GM21528 (cell line): ENCODE measurements around the gene CAND1.

Experiments
- ATAC-seq: cut with Tn5 transposase; IDR thresholded peaks from one replicate; pipeline ENCODE4 v1.9.1; 2021; ENCODE audit warnings: mild to moderate bottlenecking, moderate library complexity; ENCODE audit not compliant: unreplicated experiment, low FRiP score

The CAND1 gene

DNA sequence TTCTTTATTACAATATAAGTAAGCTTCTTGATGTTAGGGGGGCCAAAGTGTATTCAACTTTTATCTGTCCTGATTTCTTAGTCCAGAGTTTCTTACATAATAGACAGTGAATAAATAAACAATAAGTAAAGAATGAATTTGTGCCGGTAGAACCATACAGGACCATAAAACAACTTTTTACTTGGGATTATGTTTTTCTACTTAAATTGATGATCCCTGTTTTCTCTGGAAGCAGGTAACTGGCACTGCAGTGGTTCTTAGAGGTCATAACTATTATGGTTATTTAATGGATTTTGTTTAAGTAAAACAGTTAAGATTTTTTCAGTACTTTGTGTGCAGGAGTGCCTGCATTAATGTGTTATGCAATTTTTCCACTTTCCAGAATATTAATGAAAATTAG lies 10.5 kb downstream of the CAND1 start:
- no peak for ATAC-seq

DNA sequence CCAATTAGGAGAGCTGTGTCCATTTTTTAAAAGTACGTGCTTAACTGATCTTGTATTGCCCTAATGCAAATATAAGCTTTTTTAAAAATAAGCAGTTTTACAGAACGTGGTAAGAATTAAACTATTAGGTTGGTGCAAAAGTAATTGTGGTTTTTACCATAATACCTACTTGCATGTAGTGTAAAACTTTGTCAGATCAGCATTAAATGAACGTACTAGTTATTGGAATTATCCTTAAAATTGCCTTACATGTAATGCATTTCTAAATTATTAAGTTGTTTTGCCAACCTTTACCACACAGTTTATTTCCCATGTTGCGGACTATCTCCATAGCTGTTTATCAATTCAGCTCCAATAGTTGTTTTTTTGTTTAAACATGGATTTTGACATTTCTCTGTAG lies 10.9 kb downstream of the CAND1 start:
- ATAC-seq = no peak

DNA sequence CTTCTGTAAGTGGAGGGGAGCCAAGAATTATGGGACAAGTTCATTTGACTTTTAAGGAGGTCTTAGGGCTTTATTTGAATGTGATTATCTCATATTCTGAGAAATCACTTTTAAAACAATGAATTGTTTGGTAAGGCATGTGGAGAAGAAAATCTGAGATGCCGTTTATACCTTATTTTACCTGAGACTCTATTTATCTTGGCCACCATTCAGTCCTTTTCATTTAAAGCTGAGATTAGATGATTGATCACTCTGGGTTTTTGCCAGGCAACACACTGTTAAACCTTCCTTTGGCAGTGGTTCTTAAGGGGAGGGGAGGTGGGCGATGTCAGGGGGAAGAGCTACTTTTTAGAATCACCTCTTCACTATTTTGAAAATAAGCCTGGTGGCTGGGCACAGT lies 11.4 kb downstream of the CAND1 start:
- ATAC-seq = no peak

DNA sequence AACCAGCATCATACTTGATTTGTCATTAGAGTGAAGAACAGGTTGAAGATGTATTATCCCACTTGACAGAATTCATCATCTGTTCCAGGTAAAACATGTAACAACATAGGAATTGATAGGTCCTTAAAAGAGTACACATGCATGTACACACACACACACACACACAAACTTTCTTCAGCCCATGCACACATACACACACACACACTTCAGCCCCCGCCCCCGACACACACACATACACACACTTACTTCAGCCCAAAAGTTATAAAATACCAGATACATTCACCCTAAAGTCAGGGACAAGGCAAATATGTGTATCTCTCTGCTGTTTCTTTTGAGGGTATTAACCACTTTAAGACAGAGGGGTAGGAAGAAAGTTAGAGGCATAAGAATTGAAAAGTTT lies 15.4 kb downstream of the CAND1 start:
- ATAC-seq = no peak

DNA sequence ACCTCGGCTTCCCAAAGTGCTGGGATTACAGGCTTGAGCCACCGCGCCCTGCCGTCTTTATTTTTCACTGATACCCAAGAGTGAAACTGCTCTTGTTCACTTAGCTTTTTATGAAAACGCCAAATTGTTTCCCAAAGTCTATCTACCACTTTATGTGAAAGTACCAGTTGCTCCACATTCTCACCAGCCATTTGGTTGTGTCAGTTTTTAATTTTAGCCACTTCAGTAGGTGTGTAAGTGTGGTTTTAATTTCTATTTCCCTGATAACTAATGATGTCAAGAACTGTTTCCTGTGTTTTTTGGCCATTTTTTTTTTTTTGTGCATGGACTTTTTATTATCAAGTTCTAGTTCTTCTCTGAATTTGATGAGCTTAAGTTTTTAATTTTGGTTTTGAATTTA lies 17.1 kb downstream of the CAND1 start:
- no peak for ATAC-seq

DNA sequence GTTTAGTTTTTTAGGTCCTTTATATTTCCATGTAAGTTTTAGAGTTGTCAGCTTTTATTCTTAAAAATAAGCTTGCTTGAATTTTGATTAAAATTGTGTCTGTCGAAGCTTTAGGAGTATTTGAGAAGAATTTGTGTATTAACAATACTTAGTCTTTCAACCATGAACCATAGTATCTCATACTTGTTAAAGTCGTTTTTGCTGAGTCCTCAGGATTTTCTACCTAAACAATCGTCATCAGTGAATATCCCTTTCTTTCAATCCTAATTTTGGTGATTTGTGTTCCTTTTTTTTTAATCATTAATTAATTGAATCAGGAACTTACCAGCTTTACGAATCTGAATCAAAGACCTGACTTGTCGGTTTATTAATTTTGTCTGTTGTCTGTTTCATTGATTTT lies 18.2 kb downstream of the CAND1 start:
- ATAC-seq = no peak

DNA sequence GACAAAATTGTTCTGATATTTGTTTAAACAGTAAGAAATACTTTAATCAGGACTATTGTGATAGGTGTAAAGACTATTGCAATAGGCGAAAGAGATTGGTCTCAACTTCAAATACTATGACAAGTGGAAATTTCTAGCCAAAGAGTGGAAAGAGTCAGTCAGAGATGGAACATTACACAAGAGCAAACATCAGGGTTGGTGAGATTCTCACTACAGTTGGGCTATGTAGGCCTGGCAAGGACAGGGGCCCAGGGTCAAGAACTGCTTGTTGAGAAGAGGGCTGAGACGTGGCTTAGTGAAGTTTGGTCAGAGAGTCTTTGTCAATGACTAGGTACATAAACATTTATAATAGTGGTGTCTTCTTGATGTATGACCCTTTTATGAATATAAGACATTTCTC lies 19.4 kb downstream of the CAND1 start:
- ATAC-seq = no peak

DNA sequence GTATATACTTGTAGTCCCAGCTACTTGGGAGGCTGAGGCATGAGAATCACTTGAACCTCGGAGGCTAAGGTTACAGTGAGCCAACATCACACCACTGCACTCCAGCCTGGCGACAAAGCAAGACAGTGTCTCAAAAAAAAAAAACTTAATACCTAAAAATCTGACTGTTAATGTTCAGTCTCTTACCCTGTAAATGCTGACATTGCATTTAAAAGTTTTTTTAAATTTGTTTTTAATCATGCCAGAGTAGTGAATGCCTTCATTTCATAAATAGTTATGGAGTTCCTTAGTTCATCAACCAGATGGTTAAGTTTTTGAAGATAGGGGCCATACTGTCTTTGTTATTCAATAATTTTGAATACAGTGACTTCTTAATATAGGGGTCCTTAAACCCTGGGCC lies 21.2 kb downstream of the CAND1 start:
- no peak for ATAC-seq

DNA sequence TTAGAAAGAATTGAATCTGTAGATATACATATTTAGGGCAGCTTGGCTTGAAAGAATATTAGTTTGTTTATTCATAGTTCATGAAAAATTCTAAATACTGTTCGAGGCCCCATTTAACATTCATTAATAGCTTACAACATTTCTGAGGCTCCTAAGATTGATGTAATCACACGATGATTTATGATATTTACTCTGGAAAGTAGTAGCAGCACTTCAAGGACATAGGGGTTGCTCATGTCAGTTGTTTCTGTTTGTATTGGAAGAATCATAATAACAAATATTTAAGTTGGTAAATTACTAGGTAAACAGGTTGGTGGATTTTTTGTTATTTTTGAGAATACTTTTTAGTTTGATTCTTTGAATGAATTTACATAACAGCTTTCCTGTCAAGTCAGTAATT lies 30.4 kb downstream of the CAND1 start:
- ATAC-seq = no peak

DNA sequence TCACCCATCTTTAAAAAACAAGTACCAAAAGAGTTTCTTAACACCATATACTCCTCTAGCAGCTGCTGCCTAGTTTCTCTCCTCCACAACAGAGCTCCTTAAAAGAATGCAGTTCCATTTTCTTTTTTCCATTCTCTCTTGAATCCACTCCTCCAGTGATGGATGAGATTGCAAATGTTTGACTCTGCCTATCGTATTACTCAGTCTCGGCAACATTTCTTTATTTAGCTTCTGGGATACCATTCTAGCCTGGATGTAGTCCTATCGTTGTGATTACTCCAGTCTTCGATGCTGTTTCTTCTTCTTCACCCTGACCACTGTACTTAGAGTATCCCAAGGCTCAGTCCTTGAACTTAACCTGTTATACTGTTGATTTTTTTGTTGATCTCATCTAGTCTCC lies 30.8 kb downstream of the CAND1 start:
- no peak for ATAC-seq

DNA sequence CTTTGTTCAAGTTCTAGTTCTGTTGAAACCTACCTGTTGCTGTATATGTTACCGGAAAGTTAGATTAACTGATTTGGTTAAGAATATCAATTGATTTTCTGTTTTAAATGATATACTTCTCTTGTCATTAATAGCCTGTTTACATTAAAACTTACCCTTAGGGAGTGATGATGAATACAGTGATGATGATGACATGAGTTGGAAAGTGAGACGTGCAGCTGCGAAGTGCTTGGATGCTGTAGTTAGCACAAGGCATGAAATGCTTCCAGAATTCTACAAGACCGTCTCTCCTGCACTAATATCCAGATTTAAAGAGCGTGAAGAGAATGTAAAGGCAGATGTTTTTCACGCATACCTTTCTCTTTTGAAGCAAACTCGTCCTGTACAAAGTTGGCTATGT lies 33.0 kb downstream of the CAND1 start:
- ATAC-seq = no peak

DNA sequence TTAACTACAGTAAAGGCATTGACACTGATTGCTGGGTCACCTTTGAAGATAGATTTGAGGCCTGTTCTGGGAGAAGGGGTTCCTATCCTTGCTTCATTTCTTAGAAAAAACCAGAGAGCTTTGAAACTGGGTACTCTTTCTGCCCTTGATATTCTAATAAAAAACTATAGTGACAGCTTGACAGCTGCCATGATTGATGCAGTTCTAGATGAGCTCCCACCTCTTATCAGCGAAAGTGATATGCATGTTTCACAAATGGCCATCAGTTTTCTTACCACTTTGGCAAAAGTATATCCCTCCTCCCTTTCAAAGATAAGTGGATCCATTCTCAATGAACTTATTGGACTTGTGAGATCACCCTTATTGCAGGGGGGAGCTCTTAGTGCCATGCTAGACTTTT lies 36.4 kb downstream of the CAND1 start:
- no peak for ATAC-seq

DNA sequence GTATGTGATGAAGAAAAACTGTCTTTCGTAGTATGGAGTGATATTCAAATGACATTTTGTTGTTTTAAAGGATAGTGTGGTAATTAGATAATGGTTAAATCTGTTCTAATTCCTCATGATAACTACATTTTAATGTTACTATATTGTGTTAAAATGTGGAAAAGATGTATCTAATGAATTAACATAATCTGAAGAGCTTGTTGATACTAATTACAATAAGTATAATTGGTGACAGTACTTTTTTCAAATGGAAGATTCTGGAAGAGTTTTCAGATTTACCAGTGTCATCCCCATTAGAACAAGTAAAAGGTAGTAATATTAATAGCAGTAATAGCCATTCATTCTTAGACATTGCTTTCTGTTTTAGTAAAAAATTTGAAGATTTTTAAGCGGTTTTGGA lies 37.6 kb downstream of the CAND1 start:
- ATAC-seq = no peak

DNA sequence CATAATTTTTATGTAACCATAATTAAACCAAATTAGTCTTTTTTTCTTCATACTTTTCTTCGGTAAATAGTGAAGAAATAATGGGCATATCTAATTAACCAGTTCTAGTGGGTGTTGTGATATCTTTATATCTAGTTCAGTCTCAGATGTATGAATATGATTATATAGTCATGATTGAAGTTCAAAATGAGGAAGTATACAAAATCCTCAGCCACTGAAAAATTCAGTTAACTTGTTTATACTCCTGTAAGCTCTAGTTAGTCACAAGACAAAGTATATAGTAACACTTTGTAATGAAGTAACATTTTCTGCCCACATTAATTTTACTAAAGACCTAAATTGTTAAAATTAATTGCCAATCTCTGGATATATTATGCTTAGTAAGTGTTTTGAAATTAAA lies 46.5 kb downstream of the CAND1 start:
- no peak for ATAC-seq

DNA sequence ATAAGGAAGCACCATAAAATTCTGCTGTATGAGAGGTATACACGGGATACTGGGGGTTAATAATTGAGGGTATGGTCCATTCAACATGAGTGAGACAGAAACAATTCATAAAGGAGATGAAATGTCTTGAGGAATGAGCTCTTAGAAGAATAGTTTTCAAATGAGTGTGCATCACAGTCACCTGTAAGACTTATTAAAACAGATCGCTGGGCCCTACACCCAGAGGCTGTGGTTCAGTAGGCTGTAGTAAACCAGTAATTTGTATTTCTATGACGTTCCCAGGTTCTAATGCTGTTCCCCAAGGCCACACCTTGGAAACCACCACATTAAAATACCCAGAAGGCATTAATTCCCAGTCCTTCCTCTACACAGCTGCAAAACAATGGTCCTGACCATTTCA lies 49.6 kb downstream of the CAND1 start:
- no peak for ATAC-seq

DNA sequence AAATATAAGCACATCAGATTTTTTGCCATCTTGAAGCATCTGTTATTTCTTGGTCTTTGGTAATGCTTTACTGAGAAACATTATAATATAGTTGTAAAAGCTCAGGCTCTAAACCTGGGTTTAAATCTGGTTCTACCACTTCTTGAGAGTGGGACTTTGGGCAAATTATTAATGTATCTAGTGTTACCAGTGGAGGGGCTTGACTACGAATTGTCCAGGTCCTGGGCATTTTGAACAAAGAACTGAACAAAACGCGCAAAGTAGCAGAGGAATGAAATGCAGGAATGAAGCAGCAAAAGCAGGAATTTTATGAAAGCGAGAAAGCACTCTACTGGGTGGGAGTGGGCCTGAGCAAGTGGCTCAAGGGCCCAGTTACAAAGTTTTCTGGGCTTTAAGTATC lies 50.8 kb downstream of the CAND1 start:
- ATAC-seq = no peak

DNA sequence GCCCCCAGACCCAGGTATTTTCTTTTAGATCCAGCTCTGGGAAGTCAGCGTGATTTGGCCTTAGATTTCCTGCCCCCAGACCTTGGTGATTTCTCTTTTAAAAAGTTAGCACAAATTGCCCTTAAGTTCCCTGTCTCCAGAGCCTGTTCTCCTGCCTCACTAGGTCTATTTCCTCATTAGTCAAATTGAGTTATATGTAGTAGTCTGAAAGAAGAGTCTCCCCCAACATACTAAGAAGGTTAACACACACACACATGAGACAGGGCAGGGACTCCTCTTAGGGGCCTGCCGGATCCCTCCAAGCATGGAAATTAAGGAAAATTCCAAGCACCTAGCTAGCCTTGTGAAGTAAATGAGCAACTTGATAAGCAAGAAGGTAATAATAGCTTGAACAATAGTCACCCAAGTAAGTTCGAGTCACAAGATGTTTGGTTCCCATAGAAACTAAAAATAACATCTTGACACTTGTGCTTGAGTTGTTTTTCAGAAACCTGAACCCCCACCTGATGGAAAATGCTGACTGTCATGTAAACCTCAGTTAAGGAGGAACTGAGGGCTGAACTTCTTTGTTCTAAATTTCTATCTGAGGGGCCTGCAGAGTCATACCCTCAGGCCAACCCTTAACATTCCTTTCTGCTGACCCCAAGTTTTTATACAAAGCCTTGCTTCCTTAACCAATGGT lies 51.6 kb downstream of the CAND1 start:
- ATAC-seq = no peak

DNA sequence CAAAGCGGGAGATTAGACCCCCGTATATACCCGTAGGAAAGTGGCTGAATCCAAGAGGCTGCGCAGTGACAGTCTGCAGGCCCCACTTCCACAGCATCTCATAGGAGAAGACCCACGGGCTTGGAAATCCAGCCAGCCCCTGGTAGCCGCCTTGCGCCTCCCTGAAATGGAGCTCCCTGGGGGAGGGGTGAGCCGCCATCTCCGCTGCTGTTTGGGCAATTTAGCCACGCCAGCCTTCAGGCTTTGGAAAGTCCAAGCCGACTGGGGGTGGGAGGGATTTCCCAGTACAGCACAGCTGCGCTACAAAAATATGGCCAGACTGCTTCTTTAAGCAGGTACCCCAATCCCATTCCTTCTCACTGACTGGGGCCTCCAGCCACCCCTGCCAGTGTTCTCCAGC lies 53.4 kb downstream of the CAND1 start:
- ATAC-seq = no peak

DNA sequence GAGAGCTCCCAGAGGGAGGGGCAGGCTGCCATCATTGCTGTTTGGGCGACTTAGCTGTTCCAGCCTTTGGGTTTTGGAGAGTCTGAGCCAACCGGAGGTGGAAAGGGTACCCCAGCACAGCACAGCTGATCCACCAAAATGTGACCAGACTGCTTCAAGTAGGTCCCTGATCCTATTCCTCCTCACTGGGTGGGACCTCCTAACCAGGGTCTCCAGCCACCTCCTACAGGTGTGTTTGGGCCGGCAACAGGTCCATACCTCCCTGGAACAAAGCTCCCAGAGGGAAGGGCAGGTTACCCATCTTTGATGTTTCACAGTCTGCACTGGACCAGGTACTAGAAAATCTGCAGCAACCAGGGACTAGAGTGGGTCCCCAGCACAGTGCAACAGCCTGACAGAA lies 53.8 kb downstream of the CAND1 start:
- no peak for ATAC-seq

DNA sequence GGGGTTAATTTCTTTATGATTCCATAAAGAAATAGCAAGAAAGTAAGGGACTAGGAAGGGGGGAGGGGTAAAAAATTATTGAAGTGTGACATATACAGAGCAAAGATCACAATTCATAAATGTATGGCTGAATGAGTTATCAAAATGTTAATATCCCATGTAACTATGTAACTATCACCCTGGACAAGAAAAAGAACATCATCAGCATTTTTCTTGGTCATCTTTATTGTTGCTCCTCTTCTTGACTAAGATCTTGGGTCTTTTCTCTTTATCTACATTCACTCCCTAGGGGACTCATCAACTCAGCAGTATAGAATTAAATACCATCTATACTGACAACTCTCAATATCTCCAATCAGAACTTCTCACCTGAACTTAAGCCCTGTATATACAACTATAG lies 57.5 kb downstream of the CAND1 start:
- no peak for ATAC-seq

DNA sequence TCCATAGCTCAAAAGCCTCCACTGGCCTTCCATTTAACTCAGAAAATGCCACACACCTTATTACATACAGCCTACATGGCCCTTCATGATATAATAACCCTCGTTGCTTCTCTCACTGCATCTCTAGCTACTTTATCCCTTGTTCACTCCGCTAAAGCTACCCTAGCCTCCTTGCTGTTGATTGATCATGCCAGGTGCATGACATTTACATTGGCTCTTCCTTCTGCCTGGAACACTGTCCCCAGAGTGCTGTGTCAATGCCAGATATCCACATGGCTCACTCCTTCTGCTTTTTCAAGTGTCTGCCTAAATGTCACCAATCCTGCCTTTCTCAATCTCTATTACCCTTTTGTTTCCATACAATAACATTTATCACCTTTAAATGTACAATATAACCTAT lies 58.3 kb downstream of the CAND1 start:
- no peak for ATAC-seq

DNA sequence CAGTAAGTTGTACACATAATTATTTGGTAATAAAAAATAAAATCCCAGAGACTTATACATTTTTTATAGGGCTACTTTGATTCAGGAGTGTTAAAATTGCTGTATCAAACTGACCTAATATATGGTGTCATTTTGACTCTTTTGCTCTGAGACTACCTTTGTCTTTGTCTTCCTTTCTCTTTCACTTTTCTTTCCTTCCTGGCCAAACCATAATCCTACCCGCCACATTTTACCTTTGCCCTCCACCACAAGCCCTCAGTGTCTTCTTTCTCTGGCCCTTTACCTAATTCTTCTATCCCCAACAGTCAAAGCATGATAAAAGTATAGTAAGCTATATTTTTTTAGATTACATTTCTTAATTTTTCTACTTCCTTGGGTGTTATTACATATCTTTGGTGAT lies 62.0 kb downstream of the CAND1 start:
- no peak for ATAC-seq

DNA sequence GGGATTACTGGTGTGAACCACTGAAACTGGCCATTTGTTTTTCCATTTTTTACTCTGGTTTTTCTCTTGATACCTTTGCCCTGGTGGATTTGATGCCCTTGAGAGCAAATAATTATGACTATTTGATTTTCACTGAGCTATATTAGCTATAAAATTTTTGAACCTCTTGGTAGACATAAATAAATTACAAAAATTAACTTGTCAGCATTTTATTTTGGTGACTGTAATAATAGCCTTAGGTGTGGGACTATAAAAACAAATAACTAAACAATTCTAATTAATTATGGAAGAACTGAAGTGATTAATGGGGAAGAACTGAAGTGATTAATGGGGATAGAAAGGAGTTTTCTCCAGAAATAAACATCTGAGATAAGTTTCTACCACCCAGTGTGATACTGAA lies 62.7 kb downstream of the CAND1 start:
- ATAC-seq = no peak
